Globus pallidus (tissue), 1 donor: ENCODE measurements around the gene SINHCAF.

Source experiments
- DNase-seq: peaks from one replicate; pipeline ENCODE4 v3.0.0-alpha.2; 2015; ENCODE audit warnings: low spot score

The SINHCAF gene

DNA sequence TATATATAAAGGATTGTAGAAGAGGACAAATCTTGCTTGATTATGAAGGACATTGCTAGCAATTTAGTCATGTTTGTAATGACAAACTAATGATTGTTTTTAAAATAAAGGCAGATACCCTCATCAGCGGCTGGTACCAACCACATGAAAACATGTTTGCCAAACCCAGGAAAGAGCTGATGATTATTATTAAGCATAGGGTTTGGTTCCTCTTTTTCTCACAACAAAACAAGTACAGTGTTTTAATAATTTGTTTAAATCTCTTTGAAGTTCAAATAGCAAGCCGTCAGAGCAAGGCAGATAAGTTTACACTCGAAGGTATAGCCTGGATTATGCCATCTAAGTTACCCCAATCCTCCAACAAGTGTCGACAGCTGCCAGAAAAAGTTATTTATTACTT lies 5.3 kb upstream of the SINHCAF start:
- DNase-seq, result no peak

- peak; percentile 6 for DNase-seq
Observed at GRCh38 chr12:31326736-31327659, 1.0 kb upstream of the SINHCAF start.

DNA sequence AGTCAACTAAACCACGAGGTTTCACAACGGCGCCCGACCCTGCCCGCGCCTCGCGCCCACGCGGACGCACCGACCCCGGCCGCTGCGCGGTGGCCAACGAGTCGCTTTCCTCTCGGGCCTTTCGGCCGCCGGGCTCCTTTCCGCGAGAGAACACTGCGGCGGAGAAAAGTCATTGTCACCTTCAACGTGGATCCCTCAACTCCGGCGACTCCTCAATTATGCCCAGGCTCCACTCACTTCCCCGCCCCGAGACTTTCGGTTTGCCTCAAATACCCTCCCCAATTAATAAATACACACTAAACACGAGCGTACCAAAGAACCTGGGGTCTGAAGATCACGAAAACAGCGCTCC lies 450 bp downstream of the SINHCAF start:
- no peak for DNase-seq

- DNase-seq, result peak; percentile 34
Observed at GRCh38 chr12:31324845-31325523, 966 bp downstream of the SINHCAF start.

DNA sequence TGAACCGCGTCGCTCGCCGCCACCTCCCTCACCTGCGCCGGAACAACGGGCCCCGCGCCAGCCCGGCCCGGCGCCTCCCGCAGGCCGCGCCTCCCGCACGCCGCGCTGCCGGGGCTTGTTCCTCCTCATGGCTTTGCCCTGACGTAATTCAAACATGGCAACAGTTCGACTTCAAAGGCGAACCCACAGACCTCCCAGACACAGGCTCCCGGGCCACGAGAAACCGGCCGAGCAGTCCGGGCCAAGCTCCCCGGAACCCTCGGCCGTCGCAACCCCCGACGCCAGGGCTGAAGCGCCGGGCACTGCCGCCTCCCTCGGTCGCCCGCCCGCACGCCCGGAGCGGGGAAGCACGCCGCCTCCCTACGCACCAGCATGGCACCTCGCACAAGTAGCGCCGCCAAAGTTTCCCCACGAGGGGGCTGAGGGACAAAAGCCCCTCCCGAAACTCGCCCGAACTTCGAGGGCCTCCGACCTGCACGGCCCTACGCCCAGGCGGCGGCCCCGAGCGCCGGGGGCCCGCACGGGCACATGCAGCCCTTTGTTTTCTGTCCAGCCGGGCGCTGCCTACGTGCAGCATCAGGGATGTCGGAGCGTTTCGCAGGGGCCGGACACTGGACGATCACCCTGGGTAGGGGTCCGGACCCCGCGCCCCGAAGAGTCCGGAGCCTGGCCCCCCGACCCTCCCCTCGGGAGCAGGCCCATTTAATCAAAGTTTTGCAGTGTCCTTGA lies 1.7 kb downstream of the SINHCAF start:
- peak; percentile 27 for DNase-seq

DNA sequence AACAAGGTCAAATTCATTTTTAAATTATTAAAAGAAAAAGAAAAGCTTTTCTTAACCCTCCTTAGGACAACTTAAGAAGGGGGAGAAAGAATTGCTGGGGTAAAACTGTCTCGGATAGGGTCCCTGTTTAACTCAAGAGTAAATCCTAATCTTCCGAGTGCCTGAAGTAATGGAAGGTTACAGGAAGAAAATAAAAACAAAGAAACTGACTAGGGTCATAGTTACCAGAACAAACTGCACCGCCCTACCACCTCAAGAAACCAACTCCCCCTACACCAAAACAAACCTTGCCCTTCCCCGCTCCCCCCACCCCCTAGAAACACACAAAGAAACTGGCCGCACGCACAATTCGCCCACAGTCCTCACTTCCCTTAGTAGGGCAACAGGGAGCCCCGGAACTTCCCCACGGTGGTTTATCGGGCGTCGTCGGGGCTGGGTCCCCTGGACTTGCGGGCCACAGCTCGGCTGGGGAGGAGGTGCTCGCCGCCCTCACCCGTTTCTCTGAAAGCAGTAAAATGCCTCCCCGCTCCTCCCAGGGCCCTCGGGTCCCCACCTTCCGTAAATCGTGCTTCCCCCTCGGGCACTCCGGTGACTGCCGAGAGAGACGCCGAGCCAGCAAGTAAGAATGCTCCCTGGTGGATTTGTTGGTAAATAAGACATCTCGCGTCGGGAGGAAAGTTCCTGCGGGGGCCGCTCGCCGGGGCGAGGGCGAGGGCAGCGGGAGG lies 2.4 kb downstream of the SINHCAF start:
- peak; percentile 8 for DNase-seq

DNA sequence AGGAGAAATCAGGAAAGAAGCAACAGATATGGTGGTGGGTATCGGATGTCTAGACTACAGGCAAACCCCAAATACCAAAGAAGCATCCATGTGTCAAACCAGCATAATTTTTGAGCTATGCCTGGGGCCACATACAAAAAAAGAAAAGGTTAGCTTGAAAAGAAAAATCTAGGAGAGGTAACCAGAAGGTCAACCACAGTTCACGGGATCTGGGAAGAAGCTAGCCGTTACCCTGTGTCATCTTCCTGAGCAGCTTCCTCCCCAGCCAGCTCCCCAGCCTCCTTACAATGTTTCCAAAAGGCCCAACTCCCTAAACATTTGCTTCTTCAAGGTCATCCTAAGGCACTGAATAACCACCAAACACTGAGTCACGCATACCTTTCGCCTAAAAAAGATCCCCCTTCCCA lies 3.1 kb downstream of the SINHCAF start:
- no peak for DNase-seq

- no peak for DNase-seq
Observed at GRCh38 chr12:31321897-31322228, 4.1 kb downstream of the SINHCAF start.

DNA sequence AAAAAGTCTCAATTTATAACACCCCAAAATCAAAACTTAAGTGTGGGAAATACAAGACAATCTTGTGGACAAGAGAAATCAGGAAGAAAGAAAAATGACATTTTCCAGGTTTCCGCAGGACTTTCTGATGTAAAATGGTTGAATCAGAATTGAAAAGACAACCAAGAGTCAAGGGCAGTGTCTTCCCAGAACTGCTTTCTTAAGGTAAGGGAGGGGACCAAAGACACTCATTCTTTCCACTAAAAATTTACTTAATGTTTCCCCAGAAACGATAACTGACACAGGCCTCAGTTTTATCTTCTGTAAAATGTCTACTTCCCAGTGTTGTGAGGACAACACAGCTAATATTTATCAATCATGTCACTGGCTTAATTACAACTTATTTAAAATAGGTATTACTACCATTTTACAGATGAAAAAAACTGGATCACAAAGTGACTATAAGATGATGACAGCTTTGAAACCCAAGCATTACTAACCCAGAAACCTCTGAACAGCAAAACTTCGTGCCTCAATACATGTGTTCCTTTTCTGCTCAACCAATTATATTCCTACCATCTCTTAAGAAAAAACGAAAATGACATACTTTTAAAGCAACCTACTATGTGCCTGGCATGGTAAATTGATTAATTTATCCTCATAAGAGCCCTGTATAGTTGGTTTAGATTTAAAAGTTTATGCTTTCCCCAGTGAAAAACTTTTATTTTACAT lies 4.6 kb downstream of the SINHCAF start:
- DNase-seq, result no peak

DNA sequence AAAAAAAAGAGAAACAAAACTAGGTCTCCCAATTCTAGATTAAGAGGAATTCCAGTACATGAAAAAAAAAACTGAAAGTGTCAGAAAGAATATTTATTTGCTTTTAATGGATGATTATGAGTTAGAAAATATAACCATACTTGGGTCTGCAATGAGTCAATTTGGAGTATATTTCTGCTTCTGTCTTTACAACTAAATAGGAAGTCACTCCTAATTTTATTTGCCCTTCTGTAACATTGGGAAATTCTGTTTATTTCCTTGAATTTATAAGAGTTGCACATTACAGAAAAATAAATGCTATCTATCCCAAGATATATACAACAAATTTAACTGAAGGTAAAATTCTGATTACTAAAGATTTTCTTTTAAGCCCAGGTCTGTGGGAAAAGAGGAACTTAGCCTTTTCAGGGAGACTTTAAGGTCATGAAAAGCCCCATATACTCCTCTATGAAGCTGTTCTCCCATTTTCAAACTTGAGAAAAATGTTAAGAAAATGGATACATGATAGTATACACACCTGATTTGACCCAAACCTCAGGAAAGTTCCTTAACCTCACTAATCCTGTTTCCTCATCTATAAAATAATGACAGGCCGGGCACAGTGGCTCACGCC lies 7.2 kb downstream of the SINHCAF start:
- no peak for DNase-seq

GRCh38 chr12:31317471-31318395 lies 8.2 kb downstream of the SINHCAF start:
- DNase-seq, result peak; percentile 18

DNA sequence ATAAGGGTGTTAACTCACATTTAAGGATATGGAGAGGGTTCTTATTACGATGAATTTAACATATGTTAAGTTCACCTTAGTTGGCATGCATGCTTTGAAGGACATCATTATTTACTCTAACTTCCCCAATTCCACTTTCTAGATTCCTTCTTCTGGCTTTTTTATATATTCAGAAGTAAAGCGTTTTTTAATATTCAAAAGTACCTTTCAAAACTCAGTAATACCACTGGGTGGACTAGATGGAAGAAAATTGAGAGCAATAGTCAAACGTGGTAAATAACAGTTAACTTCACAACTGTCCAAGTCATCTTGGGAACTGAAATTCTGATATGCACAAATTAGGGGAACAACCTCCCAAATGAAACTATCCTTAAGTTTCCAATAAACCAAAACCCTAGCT lies 9.1 kb downstream of the SINHCAF start:
- DNase-seq, result no peak

GRCh38 chr12:31315784-31316465 lies 10.0 kb downstream of the SINHCAF start:
- DNase-seq, result no peak

- DNase-seq, result no peak
Observed at GRCh38 chr12:31315044-31315715, 10.8 kb downstream of the SINHCAF start.

DNA sequence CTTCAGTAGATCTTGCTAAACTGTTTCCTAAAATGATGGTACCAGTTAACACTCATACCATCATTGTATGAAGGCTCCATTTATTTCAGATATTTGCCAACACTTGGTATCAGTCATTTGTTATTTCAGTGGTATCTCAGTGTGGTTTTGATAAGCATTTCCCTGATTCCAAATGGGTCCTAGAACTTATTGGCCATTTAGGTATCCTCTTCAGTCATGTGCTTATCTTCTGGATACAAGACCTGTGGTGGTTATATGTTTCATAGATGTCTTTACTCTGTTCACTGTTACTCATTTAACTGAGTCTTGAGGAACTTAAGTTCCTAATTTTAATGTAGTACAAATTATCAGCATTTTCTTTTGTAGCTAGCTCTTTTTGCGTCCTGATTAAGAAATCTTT lies 13.5 kb downstream of the SINHCAF start:
- no peak for DNase-seq

GRCh38 chr12:31311634-31312258 lies 14.2 kb downstream of the SINHCAF start:
- no peak for DNase-seq

GRCh38 chr12:31310488-31310887 lies 15.5 kb downstream of the SINHCAF start:
- DNase-seq, result no peak

DNA sequence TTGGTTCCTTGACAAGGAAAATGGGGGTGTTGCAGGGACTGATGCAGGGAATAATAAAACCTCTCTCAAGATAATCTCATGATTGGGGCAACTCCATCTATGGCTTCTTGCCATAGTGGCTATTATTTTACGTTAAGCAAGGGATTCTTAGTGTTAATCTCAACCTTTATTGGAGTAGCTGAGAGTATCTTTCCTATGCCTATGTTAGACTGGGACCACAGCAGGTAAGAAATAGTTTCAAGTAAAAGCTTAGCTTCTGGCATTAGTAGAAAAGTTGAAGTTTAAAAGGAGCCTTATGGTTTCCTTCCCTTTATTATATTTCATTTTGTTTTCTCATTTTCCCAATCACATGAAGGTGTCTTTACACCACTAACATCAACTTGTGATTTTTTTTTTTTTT lies 16.7 kb downstream of the SINHCAF start:
- DNase-seq, result no peak
